Hepatocyte (in vitro differentiated cells): ENCODE measurements around the gene MICAL2. TPM values are rescaled to one million over a fixed set of nuclear protein-coding genes. Genes with fewer than 3 reads are reported as not detected.

ENCODE experiments used
- DNase-seq: peaks from one replicate; pipeline ENCODE4 v3.0.0-alpha.2; 2016; ENCODE audit warnings: low spot score
- H2AFZ ChIP-seq: fragments of 200-600 bp; sonication (generic); 2 replicates; pipeline ENCODE4 v1.6.0; 2016; ENCODE audit warnings: antibody characterized with exemption, mild to moderate bottlenecking
- H3K27ac ChIP-seq: fragments of 200-600 bp; sonication (generic); 2 replicates; pipeline ENCODE4 v1.5.1; 2016; ENCODE audit warnings: mild to moderate bottlenecking
- H3K27me3 ChIP-seq: fragments of 200-600 bp; sonication (generic); 2 replicates; pipeline ENCODE4 v1.6.1; 2016
- H3K36me3 ChIP-seq: fragments of 200-600 bp; sonication (generic); replicated peaks from 2 replicates; pipeline ENCODE4 v1.5.1; 2016; ENCODE audit warnings: low read depth; ENCODE audit not compliant: insufficient read depth
- H3K4me1 ChIP-seq: fragments of 200-600 bp; sonication (generic); 2 replicates; pipeline ENCODE4 v1.5.1; 2016; ENCODE audit warnings: mild to moderate bottlenecking, moderate library complexity; ENCODE audit not compliant: insufficient read depth
- H3K4me2 ChIP-seq: fragments of 200-600 bp; sonication (generic); 2 replicates; pipeline ENCODE4 v1.6.0; 2016
- H3K4me3 ChIP-seq: fragments of 200-600 bp; sonication (generic); 2 replicates; pipeline ENCODE4 v1.5.1; 2016; ENCODE audit warnings: mild to moderate bottlenecking
- H3K79me2 ChIP-seq: fragments of 200-600 bp; sonication (generic); 2 replicates; pipeline ENCODE4 v1.6.0; 2017; ENCODE audit warnings: mild to moderate bottlenecking
- H3K9me2 ChIP-seq: fragments of 200-600 bp; sonication (generic); replicated peaks from 2 replicates; pipeline ENCODE4 v1.6.0; 2017; ENCODE audit warnings: mild to moderate bottlenecking; ENCODE audit not compliant: insufficient read depth
- H3K9me3 ChIP-seq: fragments of 200-600 bp; sonication (generic); 2 replicates; pipeline ENCODE4 v1.5.1; 2016; ENCODE audit warnings: low read depth, mild to moderate bottlenecking
- H4K20me1 ChIP-seq: fragments of 200-600 bp; sonication (generic); 2 replicates; pipeline ENCODE4 v1.6.0; 2016; ENCODE audit warnings: mild to moderate bottlenecking; ENCODE audit not compliant: insufficient read depth, poor library complexity, severe bottlenecking
- CTCF ChIP-seq: fragments of 200-600 bp; sonication (generic); IDR thresholded peaks from 2 replicates; pipeline ENCODE4 v1.5.1; 2016; ENCODE audit warnings: antibody characterized with exemption, mild to moderate bottlenecking; ENCODE audit not compliant: poor library complexity
- EZH2 ChIP-seq: fragments of 200-600 bp; sonication (generic); IDR thresholded peaks from 2 replicates; pipeline ENCODE4 v1.6.1; 2016; ENCODE audit warnings: antibody characterized with exemption, mild to moderate bottlenecking, borderline replicate concordance
- EZH2phosphoT487 ChIP-seq: fragments of 200-600 bp; sonication (generic); IDR thresholded peaks from one replicate; pipeline ENCODE4 v1.6.1; 2018; ENCODE audit warnings: antibody characterized with exemption, mild to moderate bottlenecking, low read depth, moderate library complexity; ENCODE audit not compliant: unreplicated experiment, severe bottlenecking
- WGBS: methylation state at CpG from one replicate; pipeline ENCODE4 v1.1.6; 2016; ENCODE audit warnings: low lambda C conversion rate; ENCODE audit errors: missing lambda C conversion rate; 5-methylcytosine and 5-hydroxymethylcytosine counted together
- polyA plus RNA-seq: library from polyadenylated mRNA; unstranded; fragments of >200 nt; fragmentation: Nextera tagmentation; extraction: Ambion mirVana; gene quantifications from 2 replicates; pipeline ENCODE4 v1.2.1, GENCODE V29; 2016
- total RNA-seq: library from RNA; depleted of rRNA; stranded (reverse); fragments of >200 nt; gene quantifications from 2 replicates; pipeline ENCODE4 v1.2.3, GENCODE V29; 2014

The MICAL2 gene
- total and polyA plus RNA-seq, 2 experiments from 2014 or later = 36.8 to 56.0 TPM

DNA sequence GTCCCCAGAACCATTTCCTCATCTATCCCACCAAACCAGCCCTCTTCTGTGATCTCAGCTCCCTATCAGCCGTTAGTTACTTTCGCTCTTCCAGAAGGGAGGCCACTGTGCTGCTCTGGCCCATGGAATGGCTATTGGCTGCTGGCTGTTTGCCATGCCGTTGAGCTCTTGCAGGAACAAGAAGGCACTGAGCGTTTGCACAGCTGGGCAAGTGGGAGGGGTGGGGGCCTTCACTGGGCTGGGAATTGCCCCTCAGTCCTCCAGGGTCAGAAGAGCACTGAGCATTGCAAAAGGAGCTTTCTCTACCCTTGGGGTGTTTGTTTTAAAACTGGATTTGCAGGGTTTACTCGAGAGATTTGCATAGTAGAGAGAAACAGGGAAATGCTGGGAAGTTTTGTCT is 137.9 kb downstream of the MICAL2 start:
- Histone ChIP-seq H3K4me2 (peak overlapping the region; percentile 48), H3K9me2 (no peaks in the 10 kb centered on the region), H4K20me1 (no peaks in the 10 kb centered on the region), H3K4me1 (peaks cover 19% of the 10 kb centered on the region), H3K9me3 (no peaks in the 10 kb centered on the region), H3K27me3 (no peaks in the 10 kb centered on the region), H3K79me2 (no peaks in the 10 kb centered on the region), H3K27ac (peak overlapping the region; percentile 82), H2AFZ (no peak overlapping the region), H3K4me3 (no peak overlapping the region), H3K36me3 (no peaks in the 10 kb centered on the region)
- TF ChIP-seq EZH2 = no peak
- no peak for TF ChIP-seq EZH2phosphoT487
- TF ChIP-seq CTCF = no peak
- peak; percentile 91 for DNase-seq
- 21% methylated on average over 5 of the region's 5 CpGs for WGBS

DNA sequence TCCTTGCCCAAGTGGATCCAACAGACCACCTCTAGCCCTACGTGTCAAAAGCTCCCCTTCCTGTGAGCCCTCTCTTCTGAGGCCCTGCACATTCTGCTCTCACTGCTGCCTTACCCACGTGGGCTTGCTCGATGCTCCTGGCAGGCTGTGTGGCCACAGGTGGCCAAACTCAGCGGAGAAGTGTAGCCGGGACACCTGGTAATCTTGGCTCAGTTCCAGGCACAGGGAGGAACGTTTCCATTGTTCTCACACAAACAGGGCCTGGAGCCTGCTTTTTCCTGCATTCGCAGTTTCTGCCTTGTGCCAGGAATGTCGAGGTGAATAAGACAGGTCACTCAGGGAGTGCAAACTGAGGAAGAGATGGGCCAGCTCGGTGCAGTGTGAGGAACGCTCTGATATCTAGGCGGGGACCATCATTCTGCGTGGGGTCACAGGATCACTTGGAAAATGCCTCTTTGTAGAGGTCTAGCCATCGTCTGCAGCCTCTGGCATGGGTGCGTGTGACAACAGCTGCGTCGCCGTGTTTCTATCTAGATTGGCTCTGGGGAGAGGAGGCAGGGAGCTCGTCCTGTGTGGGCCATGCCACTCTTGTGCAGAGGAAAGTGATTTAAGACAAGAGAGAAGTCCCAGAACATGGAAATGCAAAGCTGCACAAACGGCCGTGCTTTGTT is 139.3 kb downstream of the MICAL2 start:
- H3K36me3 ChIP-seq = no peaks in the 10 kb centered on the region
- H3K4me1 ChIP-seq = peaks cover 21% of the 10 kb centered on the region
- no peaks in the 10 kb centered on the region for H3K9me3 ChIP-seq
- no peaks in the 10 kb centered on the region for H3K27me3 ChIP-seq
- 78% methylated on average over 20 of the region's 20 CpGs for WGBS
- H2AFZ ChIP-seq = no peak overlapping the region
- no peak overlapping the region for H3K4me2 ChIP-seq
- TF ChIP-seq EZH2 (no peak), EZH2phosphoT487 (no peak), CTCF (no peak)
- peak overlapping the region; percentile 82 for H3K27ac ChIP-seq
- H3K79me2 ChIP-seq = no peaks in the 10 kb centered on the region
- H3K9me2 ChIP-seq = no peaks in the 10 kb centered on the region
- H4K20me1 ChIP-seq = no peaks in the 10 kb centered on the region
- DNase-seq = no peak
- no peak overlapping the region for H3K4me3 ChIP-seq

DNA sequence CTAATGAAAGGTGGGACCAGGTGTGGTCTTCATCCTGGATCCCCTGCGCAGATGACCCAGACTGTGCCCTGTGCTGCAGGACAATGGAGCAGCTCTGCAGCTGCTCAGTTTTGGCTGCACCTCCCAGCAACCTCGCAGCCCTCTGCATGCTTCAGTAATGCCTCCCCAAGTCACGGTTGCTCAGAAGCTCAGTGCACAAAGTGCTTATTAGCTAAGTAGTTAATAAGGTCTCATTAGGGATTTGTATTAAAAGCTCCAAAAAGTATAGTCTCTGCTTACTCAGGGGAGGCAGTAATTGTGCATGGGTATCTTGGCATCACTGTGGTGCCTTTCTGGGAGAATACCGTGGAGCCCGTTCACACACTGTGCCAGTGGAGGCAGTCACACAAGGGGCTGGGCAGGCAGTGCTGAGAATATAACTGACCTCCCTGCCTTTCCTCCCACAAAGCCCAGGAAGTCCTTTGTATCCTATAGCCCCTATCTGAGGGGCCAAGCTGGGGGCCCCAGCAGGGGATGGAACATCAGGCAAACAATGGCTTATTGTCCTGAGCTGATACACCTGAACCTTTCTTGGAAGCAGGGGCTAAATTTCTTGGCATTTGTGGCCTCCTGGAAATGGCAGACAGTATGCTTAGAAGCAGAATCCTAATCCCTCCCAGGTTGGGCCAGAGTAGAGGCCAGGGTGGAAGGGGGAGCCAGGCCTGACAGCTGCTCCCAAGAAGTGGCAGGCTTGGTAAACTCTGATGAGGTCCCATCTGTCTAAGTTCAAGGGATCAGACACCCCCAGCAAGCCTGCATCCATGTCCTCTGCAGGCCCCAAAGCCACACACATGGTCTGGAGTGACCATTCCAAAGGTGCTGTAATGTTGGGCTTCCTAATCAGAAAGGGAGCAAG is 141.5 kb downstream of the MICAL2 start:
- Histone ChIP-seq H3K4me3 (no peak overlapping the region), H4K20me1 (no peaks in the 10 kb centered on the region), H3K27me3 (no peaks in the 10 kb centered on the region), H3K9me3 (no peaks in the 10 kb centered on the region), H3K27ac (peak overlapping the region; percentile 40), H2AFZ (no peak overlapping the region), H3K79me2 (no peaks in the 10 kb centered on the region), H3K4me1 (peaks cover 21% of the 10 kb centered on the region), H3K36me3 (no peaks in the 10 kb centered on the region), H3K4me2 (no peak overlapping the region), H3K9me2 (no peaks in the 10 kb centered on the region)
- DNase-seq = no peak
- WGBS = 51% methylated on average over 5 of the region's 5 CpGs
- no peak for TF ChIP-seq EZH2
- no peak for TF ChIP-seq EZH2phosphoT487
- no peak for TF ChIP-seq CTCF
